MM.1S (cell line): Measurements from ENCODE around the gene RAB33A.

Experiments used
- DNase-seq: peaks from one replicate; pipeline ENCODE4 v3.0.0-alpha.2; 2015
- H2AFZ ChIP-seq: fragments of 300-600 bp; sonication (generic); 2 replicates; pipeline ENCODE4 v1.6.0; 2016; ENCODE audit warnings: antibody characterized with exemption, low read length
- H3F3A ChIP-seq: fragments of 300-600 bp; sonication (generic); 2 replicates; pipeline ENCODE4 v1.6.1; 2016; ENCODE audit warnings: mild to moderate bottlenecking, antibody characterized with exemption, low read length, moderate library complexity, mixed read lengths; ENCODE audit not compliant: insufficient read depth
- H3K27ac ChIP-seq: fragments of 300-600 bp; sonication (generic); 2 replicates; pipeline ENCODE4 v1.5.1; 2016; ENCODE audit warnings: mild to moderate bottlenecking, low read length
- H3K27me3 ChIP-seq: fragments of 300-600 bp; sonication (generic); replicated peaks from 2 replicates; pipeline ENCODE4 v1.6.0; 2016; ENCODE audit warnings: low read length; ENCODE audit not compliant: insufficient read depth
- H3K36me3 ChIP-seq: fragments of 300-600 bp; sonication (generic); replicated peaks from 2 replicates; pipeline ENCODE4 v1.6.1; 2016; ENCODE audit warnings: mild to moderate bottlenecking, low read length, mixed read lengths; ENCODE audit not compliant: insufficient read depth
- H3K4me1 ChIP-seq: fragments of 300-600 bp; sonication (generic); 2 replicates; pipeline ENCODE4 v1.6.1; 2016; ENCODE audit warnings: low read length, mixed read lengths
- H3K4me2 ChIP-seq: fragments of 300-600 bp; sonication (generic); 2 replicates; pipeline ENCODE4 v1.6.0; 2016; ENCODE audit warnings: low read depth, low read length
- H3K4me3 ChIP-seq: fragments of 300-600 bp; sonication (generic); 2 replicates; pipeline ENCODE4 v1.5.1; 2016; ENCODE audit warnings: low read length, mixed read lengths
- H3K79me2 ChIP-seq: fragments of 300-600 bp; sonication (generic); 2 replicates; pipeline ENCODE4 v1.6.1; 2016; ENCODE audit warnings: mixed run types, low read length, mixed read lengths
- H3K9ac ChIP-seq: fragments of 300-600 bp; sonication (generic); 2 replicates; pipeline ENCODE4 v1.6.1; 2016; ENCODE audit warnings: low read length, mixed read lengths
- H3K9me2 ChIP-seq: fragments of 300-600 bp; sonication (generic); replicated peaks from 2 replicates; pipeline ENCODE4 v1.6.1; 2016; ENCODE audit warnings: mild to moderate bottlenecking, low read length, mixed read lengths; ENCODE audit not compliant: insufficient read depth
- H3K9me3 ChIP-seq: fragments of 300-600 bp; sonication (generic); replicated peaks from 2 replicates; pipeline ENCODE4 v1.6.1; 2016; ENCODE audit warnings: mild to moderate bottlenecking, low read length, mixed read lengths; ENCODE audit not compliant: insufficient read depth
- H4K20me1 ChIP-seq: fragments of 300-600 bp; sonication (generic); 2 replicates; pipeline ENCODE4 v1.6.1; 2016; ENCODE audit warnings: mild to moderate bottlenecking, low read length, moderate library complexity, mixed read lengths; ENCODE audit not compliant: insufficient read depth
- EZH2 ChIP-seq: fragments of 300-600 bp; sonication (generic); optimal IDR thresholded peaks from 2 replicates; pipeline ENCODE3; 2017; ENCODE audit warnings: low read depth, mild to moderate bottlenecking, antibody characterized with exemption, low read length, mixed read lengths
- EZH2phosphoT487 ChIP-seq: fragments of 300-600 bp; sonication (generic); IDR thresholded peaks from 2 replicates; pipeline ENCODE4 v1.6.1; 2018; ENCODE audit warnings: antibody characterized with exemption, low read length
- TF ChIP-seq, protein P1 (sequence below): fragments of 300-600 bp; sonication (generic); IDR thresholded peaks from 2 replicates; pipeline ENCODE4 v1.5.1; 2016; ENCODE audit warnings: antibody characterized with exemption, low read length, mixed read lengths

The RAB33A gene

GRCh38 chrX:130155564-130155963, 16.2 kb upstream of the RAB33A start:
- H3K4me2 ChIP-seq, result no peak overlapping the region
- peaks cover 10% of the 10 kb centered on the region for H3K79me2 ChIP-seq
- DNase-seq, result no peak
- H3F3A ChIP-seq, result no peaks in the 10 kb centered on the region
- H3K27ac ChIP-seq, result no peak overlapping the region
- no peaks in the 10 kb centered on the region for H3K9me3 ChIP-seq
- no peaks in the 10 kb centered on the region for H3K4me1 ChIP-seq
- H3K9ac ChIP-seq, result no peak overlapping the region
- no peaks in the 10 kb centered on the region for H3K27me3 ChIP-seq
- H2AFZ ChIP-seq, result no peak overlapping the region
- H3K9me2 ChIP-seq, result no peaks in the 10 kb centered on the region
- no peaks in the 10 kb centered on the region for H4K20me1 ChIP-seq
- TF ChIP-seq EZH2 (no peak), EZH2phosphoT487 (no peak)
- TF ChIP-seq, protein P1, sequence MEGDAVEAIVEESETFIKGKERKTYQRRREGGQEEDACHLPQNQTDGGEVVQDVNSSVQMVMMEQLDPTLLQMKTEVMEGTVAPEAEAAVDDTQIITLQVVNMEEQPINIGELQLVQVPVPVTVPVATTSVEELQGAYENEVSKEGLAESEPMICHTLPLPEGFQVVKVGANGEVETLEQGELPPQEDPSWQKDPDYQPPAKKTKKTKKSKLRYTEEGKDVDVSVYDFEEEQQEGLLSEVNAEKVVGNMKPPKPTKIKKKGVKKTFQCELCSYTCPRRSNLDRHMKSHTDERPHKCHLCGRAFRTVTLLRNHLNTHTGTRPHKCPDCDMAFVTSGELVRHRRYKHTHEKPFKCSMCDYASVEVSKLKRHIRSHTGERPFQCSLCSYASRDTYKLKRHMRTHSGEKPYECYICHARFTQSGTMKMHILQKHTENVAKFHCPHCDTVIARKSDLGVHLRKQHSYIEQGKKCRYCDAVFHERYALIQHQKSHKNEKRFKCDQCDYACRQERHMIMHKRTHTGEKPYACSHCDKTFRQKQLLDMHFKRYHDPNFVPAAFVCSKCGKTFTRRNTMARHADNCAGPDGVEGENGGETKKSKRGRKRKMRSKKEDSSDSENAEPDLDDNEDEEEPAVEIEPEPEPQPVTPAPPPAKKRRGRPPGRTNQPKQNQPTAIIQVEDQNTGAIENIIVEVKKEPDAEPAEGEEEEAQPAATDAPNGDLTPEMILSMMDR, result no peak
- no peaks in the 10 kb centered on the region for H3K36me3 ChIP-seq
- no peak overlapping the region for H3K4me3 ChIP-seq

DNA sequence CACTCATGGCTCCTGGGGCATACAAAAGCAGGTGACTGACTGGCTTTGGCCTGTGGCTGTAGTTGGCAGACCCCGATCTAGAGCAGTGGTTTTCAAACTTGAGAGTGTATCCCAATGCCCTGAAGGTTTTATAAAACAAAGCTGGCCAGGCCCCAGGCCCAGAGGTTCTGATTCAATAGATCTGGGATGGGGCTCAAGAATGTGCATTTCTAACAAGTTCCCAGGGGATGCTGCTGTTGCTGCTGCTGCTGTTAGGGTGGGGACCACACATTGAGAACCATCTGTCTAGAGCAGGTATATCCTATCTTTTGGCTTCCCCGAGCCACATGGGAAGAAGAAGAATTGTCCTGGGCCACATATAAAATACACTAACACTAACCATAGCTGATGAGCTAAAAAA, 13.5 kb upstream of the RAB33A start:
- Histone ChIP-seq H3K4me2 (no peak overlapping the region), H4K20me1 (no peaks in the 10 kb centered on the region), H3K79me2 (peaks cover 25% of the 10 kb centered on the region), H3K9ac (no peak overlapping the region), H3K4me3 (no peak overlapping the region), H3K4me1 (no peaks in the 10 kb centered on the region), H3F3A (no peaks in the 10 kb centered on the region), H3K36me3 (no peaks in the 10 kb centered on the region), H3K27ac (no peak overlapping the region), H3K27me3 (no peaks in the 10 kb centered on the region), H2AFZ (no peak overlapping the region), H3K9me3 (no peaks in the 10 kb centered on the region), H3K9me2 (no peaks in the 10 kb centered on the region)
- no peak for DNase-seq
- TF ChIP-seq EZH2phosphoT487 (no peak), EZH2 (no peak)
- TF ChIP-seq, protein P1, result no peak

DNA sequence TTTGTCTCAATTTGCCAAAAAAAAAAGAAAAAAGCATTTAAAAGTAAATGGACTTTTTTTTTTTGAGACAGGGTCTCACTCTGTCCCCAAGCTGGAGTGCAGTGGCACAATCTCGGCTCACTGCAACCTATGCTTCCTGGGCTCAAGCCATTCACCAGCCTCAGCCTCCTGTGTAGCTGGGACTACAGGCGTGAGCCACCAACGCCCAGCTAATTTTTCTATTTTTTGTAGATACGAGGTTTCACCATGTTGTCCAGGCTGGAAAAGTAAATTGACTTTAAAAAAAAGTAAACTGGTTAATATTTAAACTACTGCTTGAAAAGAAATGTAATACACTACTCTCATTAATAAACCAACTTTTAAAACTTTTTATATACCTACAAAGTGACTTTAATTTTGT, 12.0 kb upstream of the RAB33A start:
- Histone ChIP-seq H3K27me3 (no peaks in the 10 kb centered on the region), H3F3A (no peaks in the 10 kb centered on the region), H3K4me2 (no peak overlapping the region), H3K79me2 (peaks cover 37% of the 10 kb centered on the region), H3K9ac (no peak overlapping the region), H3K4me1 (no peaks in the 10 kb centered on the region), H4K20me1 (no peaks in the 10 kb centered on the region), H3K9me2 (no peaks in the 10 kb centered on the region), H3K4me3 (no peak overlapping the region), H3K9me3 (no peaks in the 10 kb centered on the region), H3K36me3 (no peaks in the 10 kb centered on the region), H3K27ac (no peak overlapping the region), H2AFZ (no peak overlapping the region)
- no peak for DNase-seq
- no peak for TF ChIP-seq EZH2
- TF ChIP-seq, protein P1, result no peak
- TF ChIP-seq EZH2phosphoT487, result no peak
